Raji (cell line): Measurements from ENCODE around the gene NOXO1.

ENCODE experiments used
- POLR2A ChIP-seq: IDR thresholded peaks from 2 replicates; pipeline ENCODE4 v1.6.1; 2011; ENCODE audit warnings: low read depth, low read length, control low read depth; ENCODE audit not compliant: insufficient read depth

NOXO1 gene

GRCh38 chr16:1932050-1933028 lies 48.9 kb downstream of the NOXO1 start:
- TF ChIP-seq POLR2A, result no peak

GRCh38 chr16:1930338-1930720 lies 50.9 kb downstream of the NOXO1 start:
- no peak for TF ChIP-seq POLR2A

GRCh38 chr16:1929578-1930337 lies 51.5 kb downstream of the NOXO1 start:
- TF ChIP-seq POLR2A, result peak; percentile 53; the same call in 1 of the 2 replicates

GRCh38 chr16:1929105-1929504 lies 52.2 kb downstream of the NOXO1 start:
- TF ChIP-seq POLR2A, result no peak
